K562 (cell line): ENCODE results near the gene HOXB3. TPM values are rescaled to one million over a fixed set of nuclear protein-coding genes. Genes with fewer than 3 reads are reported as not detected.

Experiments
- ATAC-seq: fragments of 200-7000 bp; cut with Tn5 transposase; 3 replicates; pipeline ENCODE4 v1.9.1; 2020; ENCODE audit warnings: moderate library complexity
- BruUV-seq: library from RNA; stranded (reverse); fragments of 400-500 nt; replicated peaks from 2 replicates; lab custom pipeline; 2021; lab: Mats Ljungman, UMichigan
- CTCF ChIA-PET: fragments of 300-600 bp; formaldehyde crosslinking; extraction: SDS; loops from one replicate; lab custom pipeline; 2021; ENCODE audit warnings: low intra/inter-chr PET ratio; lab: Yijun Ruan, JAX
- POLR2A ChIA-PET: fragments of 300-600, 350-650 bp; sonication (Branson Sonifier 250); formaldehyde crosslinking; extraction: SDS; loops from one replicate; lab custom pipeline; 2021; ENCODE audit warnings: antibody characterized with exemption, inconsistent platforms; lab: Yijun Ruan, JAX
- DNase-seq, 4 experiments: peaks; one replicate each; pipeline versions ENCODE4 v3.0.0 to v3.0.0-alpha.2; 2011 to 2018; ENCODE audit warnings: low spot score in 3 of 4, mixed read lengths in 3 of 4; ENCODE audit errors: extremely low read depth in 1 of 4
- FAIRE-seq: peaks from 2 replicates; lab custom pipeline; 2011; peaks lifted over from hg19 to GRCh38; lab: Jason Lieb, UNC
- H2AFZ ChIP-seq: 2 replicates; pipeline ENCODE4 v1.6.0; 2011; ENCODE audit warnings: low read depth, low read length, control low read depth, inconsistent platforms
- H3K27ac ChIP-seq: fragments of 200-600 bp; 3 replicates; pipeline ENCODE4 v1.8.0; 2011; ENCODE audit warnings: low read depth, mild to moderate bottlenecking, control low read depth, inconsistent platforms, low read length, moderate library complexity, mixed read lengths; ENCODE audit errors: extremely low read depth
- H3K27me3 ChIP-seq, 2 experiments: fragments of 300-600 bp in 1 of 2; 2 replicates in 1 of 2; 3 replicates in 1 of 2; pipeline versions ENCODE4 v1.6.0 to v1.8.0; 2011; ENCODE audit warnings: inconsistent platforms in 2 of 2, low read length in 2 of 2, mild to moderate bottlenecking in 1 of 2, mixed read lengths in 1 of 2, moderate library complexity in 1 of 2; ENCODE audit not compliant: control insufficient read depth in 2 of 2, insufficient read depth in 2 of 2
- H3K36me3 ChIP-seq: fragments of 300-600 bp; 3 replicates; pipeline ENCODE4 v1.8.0; 2011; ENCODE audit warnings: mild to moderate bottlenecking, low read length, inconsistent platforms; ENCODE audit not compliant: control insufficient read depth, insufficient read depth
- H3K4me1 ChIP-seq, 2 experiments: fragments of 200-600 bp in 1 of 2; replicated peaks in 1 of 2; 2 replicates in 1 of 2; 3 replicates in 1 of 2; pipeline versions ENCODE4 v1.5.1 to v1.8.0; 2011; ENCODE audit warnings: inconsistent platforms in 2 of 2, low read length in 2 of 2, mild to moderate bottlenecking in 1 of 2, mixed read lengths in 1 of 2, moderate library complexity in 1 of 2; ENCODE audit not compliant: control insufficient read depth in 2 of 2, insufficient read depth in 2 of 2
- H3K4me2 ChIP-seq: 2 replicates; pipeline ENCODE4 v1.6.1; 2011; ENCODE audit warnings: low read length, control low read depth, inconsistent platforms, mixed read lengths; ENCODE audit not compliant: insufficient read depth
- H3K4me3 ChIP-seq: fragments of 200-600 bp; sonication (generic), shearing (Covaris generic); 2 replicates; pipeline ENCODE4 v1.5.1; 2016; ENCODE audit warnings: control low read depth, inconsistent platforms
- H3K79me2 ChIP-seq: fragments of 200-600 bp; 3 replicates; pipeline ENCODE4 v1.8.0; 2011; ENCODE audit warnings: low read length, inconsistent platforms; ENCODE audit not compliant: control insufficient read depth, insufficient read depth
- H3K9ac ChIP-seq, 2 experiments: 2 replicates each; pipeline versions ENCODE4 v1.6.0 to v1.6.1; 2011; ENCODE audit warnings: low read depth in 2 of 2, low read length in 2 of 2, control low read depth in 1 of 2, inconsistent platforms in 1 of 2, mild to moderate bottlenecking in 1 of 2, mixed read lengths in 1 of 2; ENCODE audit not compliant: insufficient read depth in 1 of 2
- H3K9me1 ChIP-seq: one replicate; pipeline ENCODE4 v1.6.0; 2011; ENCODE audit warnings: inconsistent platforms, mild to moderate bottlenecking, low read length, moderate library complexity; ENCODE audit not compliant: control insufficient read depth, insufficient read depth
- H3K9me3 ChIP-seq: replicated peaks from 2 replicates; pipeline ENCODE4 v1.5.1; 2011; ENCODE audit warnings: low read depth, low read length, inconsistent platforms; ENCODE audit not compliant: control insufficient read depth, insufficient read depth
- H4K20me1 ChIP-seq: replicated peaks from 2 replicates; pipeline ENCODE4 v1.6.1; 2011; ENCODE audit warnings: low read length, inconsistent platforms, mixed read lengths; ENCODE audit not compliant: control insufficient read depth, insufficient read depth
- EP300 ChIP-seq: IDR thresholded peaks from 2 replicates; pipeline ENCODE4 v1.6.1; 2012; ENCODE audit warnings: low read length, improper control_type of control experiment
- HDAC1 ChIP-seq, 2 experiments: fragments of 450-650 bp; IDR thresholded peaks; 2 replicates each; pipeline ENCODE4 v1.6.1; 2016 to 2017; ENCODE audit warnings: inconsistent platforms in 1 of 2, mild to moderate bottlenecking in 1 of 2, moderate library complexity in 1 of 2
- ID3 ChIP-seq, 2 experiments: fragments of 250-450 bp in 1 of 2; fragments of 450-650 bp in 1 of 2; sonication (Bioruptor Pico) in 1 of 2; IDR thresholded peaks; 2 replicates each; pipeline versions ENCODE4 v1.6.1 to v1.8.0; 2016 to 2021; ENCODE audit warnings: mild to moderate bottlenecking in 2 of 2, moderate library complexity in 2 of 2, missing compliant biosample characterization in 1 of 2, missing genetic modification characterization in 1 of 2
- NCOA4 ChIP-seq: fragments of 450-650 bp; IDR thresholded peaks from 2 replicates; pipeline ENCODE4 v1.6.1; 2018; ENCODE audit warnings: mild to moderate bottlenecking; ENCODE audit not compliant: partially characterized antibody
- NCOR1 ChIP-seq: fragments of 450-650 bp; IDR thresholded peaks from 2 replicates; pipeline ENCODE4 v1.6.1; 2016; ENCODE audit warnings: mild to moderate bottlenecking, moderate library complexity
- SIN3A ChIP-seq, 2 experiments: fragments of 150-350 bp in 1 of 2; IDR thresholded peaks; 2 replicates each; pipeline ENCODE4 v1.6.1; 2011 to 2016; ENCODE audit warnings: borderline replicate concordance in 2 of 2, low read depth in 2 of 2, low read length in 2 of 2, mild to moderate bottlenecking in 2 of 2, moderate library complexity in 2 of 2; ENCODE audit not compliant: control insufficient read depth in 1 of 2
- SRSF3 ChIP-seq: fragments of 200-400 bp; formaldehyde crosslinking; IDR thresholded peaks from 2 replicates; pipeline ENCODE4 v1.6.1; 2016; ENCODE audit warnings: mild to moderate bottlenecking, low read length, moderate library complexity; ENCODE audit not compliant: insufficient read depth
- TAF7 ChIP-seq: fragments of 450-650 bp; IDR thresholded peaks from 2 replicates; pipeline ENCODE4 v1.6.1; 2016; ENCODE audit warnings: missing genetic modification characterization, missing compliant biosample characterization
- TBP ChIP-seq: optimal IDR thresholded peaks from 2 replicates; pipeline ENCODE3; 2011; ENCODE audit warnings: low read depth, low read length, improper control_type of control experiment
- ZNF212 ChIP-seq: fragments of 450-650 bp; formaldehyde crosslinking; IDR thresholded peaks from 2 replicates; pipeline ENCODE4 v1.4.0; 2020; ENCODE audit warnings: mild to moderate bottlenecking
- ZNF592 ChIP-seq: fragments of 450-650 bp; IDR thresholded peaks from 2 replicates; pipeline ENCODE4 v1.6.1; 2017; ENCODE audit warnings: antibody characterized with exemption, mild to moderate bottlenecking
- WGBS: fragments of 100-300 bp; shearing (Covaris generic); methylation state at CpG from one replicate; pipeline ENCODE4 v1.1.6; 2016; ENCODE audit warnings: low coverage, mixed read lengths; ENCODE audit not compliant: insufficient coverage; ENCODE audit errors: missing lambda C conversion rate; 5-methylcytosine and 5-hydroxymethylcytosine counted together
- in situ Hi-C: fragments of 300-500 bp; cut with MboI; formaldehyde crosslinking; loops from 4 replicates; pipeline ENCODE4 v1.15.0; 2018; ENCODE audit warnings: inconsistent platforms, mixed read lengths
- intact Hi-C: fragments of 100-400 bp; cut with micrococcal nuclease; formaldehyde crosslinking; loops from 2 replicates; pipeline ENCODE4 v1.14.2; 2022
- polyA plus RNA-seq, 8 experiments: library from polyadenylated mRNA; depleted of rRNA in 4 of 8; stranded (reverse) in 5 of 8; unstranded in 3 of 8; fragments of >200 nt; fragmentation: Nextera tagmentation in 2 of 8; fragmentation: Illumina TruSeq in 1 of 8; extraction: Ambion mirVana in 2 of 8; extraction: Trizol in 1 of 8; gene quantifications; 2 replicates each; pipeline versions ENCODE4 v1.2.1 to v1.2.3, GENCODE V29; 2011 to 2014; ENCODE audit warnings: inconsistent platforms in 1 of 8, missing spikeins in 1 of 8
- total RNA-seq, 7 experiments: library from RNA; depleted of rRNA in 6 of 7; stranded (reverse); fragments of >200 nt in 6 of 7; fragmentation: Illumina TruSeq in 2 of 7; extraction: Trizol in 2 of 7; gene quantifications; 2 replicates each; pipeline versions ENCODE4 v1.2.1 to v1.2.3, GENCODE V29; 2011 to 2021; ENCODE audit warnings: low replicate concordance in 1 of 7
- TF ChIP-seq, protein P1 (sequence below), 2 experiments: IDR thresholded peaks; 2 replicates each; pipeline ENCODE4 v1.6.1; 2012; ENCODE audit warnings: improper control_type of control experiment in 2 of 2, low read depth in 2 of 2, low read length in 2 of 2, borderline replicate concordance in 1 of 2

Gene HOXB3
- total and polyA plus RNA-seq, 9 of the 15 experiments (the other 6 are each of a cell fraction or from before 2014, with no cell fraction given), result 2.4 to 41.3 (median 20.2) TPM

- peaks cover 20% of the 10 kb centered on the region; the same call in 1 of the 3 replicates for H3K36me3 ChIP-seq
- peak in 1 of 4 experiments; percentile 58 for DNase-seq
- peak overlapping the region; percentile 95 for H3K27ac ChIP-seq
- H4K20me1 ChIP-seq, result no peaks in the 10 kb centered on the region
- H3K9me1 ChIP-seq, result no peaks in the 10 kb centered on the region
- peak overlapping the region; percentile 93 to 97 for H3K9ac ChIP-seq
- in situ Hi-C loops (no loop called here), intact Hi-C loops (loop anchor here (5.0 kb wide), 1 partner anchor 50 kb away; no protein-coding TSS in a partner anchor)
- no TSS peak for BruUV-seq
- H3K9me3 ChIP-seq, result no peaks in the 10 kb centered on the region
- no peaks in the 10 kb centered on the region for H3K27me3 ChIP-seq
- peaks cover 72% of the 10 kb centered on the region for H3K79me2 ChIP-seq
- FAIRE-seq, result no peak
- under 1% methylated on average over 27 of the region's 27 CpGs for WGBS
- H3K4me1 ChIP-seq, result peaks cover 23 to 30% of the 10 kb centered on the region in 2 experiments
- ATAC-seq, result peak; percentile 8
- H3K4me2 ChIP-seq, result peak overlapping the region; percentile 81
- no peak overlapping the region for H2AFZ ChIP-seq
- CTCF ChIA-PET, result interaction anchor here (0.7 kb wide), 1 partner anchor 64 kb away, joined by 3 read pairs; no protein-coding TSS in a partner anchor
- peak overlapping the region; percentile 90 for H3K4me3 ChIP-seq
- POLR2A ChIA-PET, result interaction anchor here (0.6 to 2.0 kb wide), 10 partner anchors 9 to 1603 kb away, joined by 3 to 13 read pairs (median 4); no protein-coding TSS in a partner anchor
- TF ChIP-seq, protein P1, sequence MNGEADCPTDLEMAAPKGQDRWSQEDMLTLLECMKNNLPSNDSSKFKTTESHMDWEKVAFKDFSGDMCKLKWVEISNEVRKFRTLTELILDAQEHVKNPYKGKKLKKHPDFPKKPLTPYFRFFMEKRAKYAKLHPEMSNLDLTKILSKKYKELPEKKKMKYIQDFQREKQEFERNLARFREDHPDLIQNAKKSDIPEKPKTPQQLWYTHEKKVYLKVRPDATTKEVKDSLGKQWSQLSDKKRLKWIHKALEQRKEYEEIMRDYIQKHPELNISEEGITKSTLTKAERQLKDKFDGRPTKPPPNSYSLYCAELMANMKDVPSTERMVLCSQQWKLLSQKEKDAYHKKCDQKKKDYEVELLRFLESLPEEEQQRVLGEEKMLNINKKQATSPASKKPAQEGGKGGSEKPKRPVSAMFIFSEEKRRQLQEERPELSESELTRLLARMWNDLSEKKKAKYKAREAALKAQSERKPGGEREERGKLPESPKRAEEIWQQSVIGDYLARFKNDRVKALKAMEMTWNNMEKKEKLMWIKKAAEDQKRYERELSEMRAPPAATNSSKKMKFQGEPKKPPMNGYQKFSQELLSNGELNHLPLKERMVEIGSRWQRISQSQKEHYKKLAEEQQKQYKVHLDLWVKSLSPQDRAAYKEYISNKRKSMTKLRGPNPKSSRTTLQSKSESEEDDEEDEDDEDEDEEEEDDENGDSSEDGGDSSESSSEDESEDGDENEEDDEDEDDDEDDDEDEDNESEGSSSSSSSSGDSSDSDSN (IDR thresholded peaks at IDR 0.05; ENCODE audit: borderline replicate concordance in 1 of 2, low read depth in 2 of 2, low read length in 2 of 2), result peak in 1 of 2 experiments; percentile 50; a peak in 2 of 4 replicates
- peak in 1 of 2 experiments; percentile 27; a peak in 1 of 4 replicates for TF ChIP-seq SIN3A (IDR thresholded peaks at IDR 0.05; ENCODE audit: borderline replicate concordance in 2 of 2, control insufficient read depth in 1 of 2, low read depth in 2 of 2, low read length in 2 of 2)
- TF ChIP-seq ZNF212 (CRISPR knock-in tag), result no peak
- TF ChIP-seq ZNF592, result 0 out of 2 replicates have a peak, but pooled peaks have one; percentile 42
- TF ChIP-seq TBP, result peak; percentile 7
- peak; percentile 16; the same call in 1 of the 2 replicates for TF ChIP-seq TAF7 (tag)
- TF ChIP-seq EP300, result 0 out of 2 replicates have a peak, but pooled peaks have one; percentile 6
- no peak for TF ChIP-seq ID3 (CRISPR knock-in tag; IDR thresholded peaks at IDR 0.05)
- 0 out of 2 replicates have a peak, but pooled peaks have one; percentile 20 for TF ChIP-seq ID3 (tag; IDR thresholded peaks at IDR 0.05)
- TF ChIP-seq HDAC1 (IDR thresholded peaks at IDR 0.05), result 0 out of 4 replicates have a peak, but pooled peaks of 1 of the 2 experiments have one; percentile 5
- TF ChIP-seq NCOA4, result no peak
- peak; percentile 81; the same call in 1 of the 2 replicates for TF ChIP-seq SRSF3
- peak; percentile 9; the same call in 1 of the 2 replicates for TF ChIP-seq NCOR1
Observed at GRCh38 chr17:48542114-48542656, 47.9 kb downstream of the HOXB3 start.
